Caco-2 (cell line): ENCODE data around the gene PIEZO1. TPM values are rescaled to one million over a fixed set of nuclear protein-coding genes. Genes with fewer than 3 reads are reported as not detected.

Experiments
- BruUV-seq: library from RNA; stranded (reverse); fragments of 400-500 nt; replicated peaks from 2 replicates; lab custom pipeline; 2021; lab: Mats Ljungman, UMichigan
- CTCF ChIA-PET: fragments of 300-600 bp; sonication (Branson Sonifier 250); formaldehyde crosslinking; loops from one replicate; lab custom pipeline; 2022; ENCODE audit warnings: antibody characterized with exemption; lab: Charles Lee
- POLR2A ChIA-PET: fragments of 300-600 bp; sonication (Branson Sonifier 250); formaldehyde crosslinking; loops from one replicate; lab custom pipeline; 2022; ENCODE audit warnings: antibody characterized with exemption; lab: Charles Lee
- DNase-seq, 2 experiments: peaks; one replicate each; pipeline versions ENCODE4 v3.0.0 to v3.0.0-alpha.2; 2020 to 2022
- H3K27me3 ChIP-seq: replicated peaks from 2 replicates; pipeline ENCODE4 v1.6.0; 2011; ENCODE audit warnings: low read length; ENCODE audit not compliant: control insufficient read depth, insufficient read depth
- H3K36me3 ChIP-seq: 2 replicates; pipeline ENCODE4 v1.5.1; 2011; ENCODE audit warnings: low read length; ENCODE audit not compliant: control insufficient read depth, insufficient read depth
- H3K4me1 ChIP-seq: fragments of 250-450 bp; sonication (Bioruptor Pico); 2 replicates; pipeline ENCODE4 v1.5.1; 2020; ENCODE audit warnings: mild to moderate bottlenecking
- H3K4me3 ChIP-seq: 2 replicates; pipeline ENCODE4 v1.5.1; 2011; ENCODE audit warnings: low read depth, mild to moderate bottlenecking, control low read depth, low read length
- H3K9me3 ChIP-seq: fragments of 250-450 bp; sonication (Bioruptor Pico); 2 replicates; pipeline ENCODE4 v1.5.1; 2020; ENCODE audit warnings: mild to moderate bottlenecking, moderate library complexity
- H3K27ac Mint-ChIP-seq: one replicate; pipeline ENCODE4 v1.8.0; 2022; ENCODE audit warnings: mixed read lengths; ENCODE audit not compliant: unreplicated experiment
- H3K27me3 Mint-ChIP-seq: one replicate; pipeline ENCODE4 v1.8.0; 2022; ENCODE audit warnings: mixed read lengths; ENCODE audit not compliant: insufficient read depth, unreplicated experiment
- H3K36me3 Mint-ChIP-seq: one replicate; pipeline ENCODE4 v1.8.0; 2022; ENCODE audit warnings: mild to moderate bottlenecking, mixed read lengths; ENCODE audit not compliant: insufficient read depth, unreplicated experiment
- H3K4me1 Mint-ChIP-seq: one replicate; pipeline ENCODE4 v1.8.0; 2022; ENCODE audit warnings: low read depth, mixed read lengths; ENCODE audit not compliant: unreplicated experiment
- H3K4me3 Mint-ChIP-seq: one replicate; pipeline ENCODE4 v1.8.0; 2022; ENCODE audit warnings: mild to moderate bottlenecking, moderate library complexity, mixed read lengths; ENCODE audit not compliant: unreplicated experiment
- H3K9me3 Mint-ChIP-seq: one replicate; pipeline ENCODE4 v1.8.0; 2022; ENCODE audit warnings: mixed read lengths; ENCODE audit not compliant: unreplicated experiment
- intact Hi-C: fragments of 100-400 bp; cut with micrococcal nuclease; formaldehyde crosslinking; loops from one replicate; pipeline ENCODE4 v1.10.0; 2022; ENCODE audit not compliant: unreplicated experiment
- total RNA-seq: library from RNA; stranded (reverse); gene quantifications from 2 replicates; pipeline ENCODE4 v1.2.3, GENCODE V29; 2022
- TF ChIP-seq, protein P1 (sequence below), 2 experiments: fragments of 200-600 bp in 1 of 2; IDR thresholded peaks; 1 replicate in 1 of 2; 2 replicates in 1 of 2; pipeline versions ENCODE4 v1.5.1 to v1.8.0; 2011 to 2022; ENCODE audit warnings: antibody characterized with exemption in 1 of 2, control low read depth in 1 of 2, inconsistent platforms in 1 of 2, low read depth in 1 of 2, low read length in 1 of 2, mild to moderate bottlenecking in 1 of 2, moderate library complexity in 1 of 2; ENCODE audit not compliant: insufficient read depth in 1 of 2, severe bottlenecking in 1 of 2, unreplicated experiment in 1 of 2

The PIEZO1 gene
- total RNA-seq, 1 experiment from 2014 or later = 248 TPM

DNA sequence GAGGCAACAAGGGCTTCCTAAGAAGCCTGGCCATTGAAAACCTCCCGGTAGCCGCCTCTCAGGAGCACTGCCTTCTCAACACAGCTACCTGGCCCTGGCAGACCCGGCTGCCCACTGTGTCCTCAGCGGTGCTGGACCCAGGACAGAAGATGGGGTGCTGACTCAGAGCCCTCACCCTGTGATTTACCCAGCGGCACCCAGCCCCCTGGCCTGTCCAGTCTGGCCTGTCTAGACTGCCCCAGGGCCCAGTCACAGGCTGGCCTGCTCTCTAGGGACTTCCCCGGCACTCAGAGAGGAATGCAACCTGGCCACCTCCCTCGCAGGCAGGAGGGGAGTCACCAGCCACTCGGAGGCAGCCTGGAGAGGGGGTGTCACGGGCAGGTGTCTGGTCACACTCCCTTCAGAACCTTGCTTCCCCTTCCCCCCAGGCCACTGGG is 20.1 kb downstream of the PIEZO1 start:
- DNase-seq = peak; percentile 95
- Histone ChIP-seq H3K36me3 (no peaks in the 10 kb centered on the region; the same call in 1 of the 2 replicates), H3K27me3 (no peaks in the 10 kb centered on the region), H3K4me1 (peaks cover 79% of the 10 kb centered on the region), H3K4me3 (no peak overlapping the region), H3K9me3 (no peaks in the 10 kb centered on the region)
- ChIA-PET CTCF (interaction anchor here (1.3 to 2.3 kb wide), 2 partner anchors 19 to 27 kb away, joined by 4 to 11 read pairs; partner anchors contain the start of gene PIEZO1), POLR2A (no interaction called here)
- Mint-ChIP-seq H3K36me3 (peaks cover 46% of the 10 kb centered on the region), H3K27me3 (no peaks in the 10 kb centered on the region), H3K9me3 (no peaks in the 10 kb centered on the region), H3K4me1 (peaks cover 27% of the 10 kb centered on the region), H3K4me3 (peak overlapping the region; percentile 64), H3K27ac (peak overlapping the region; percentile 90)
- BruUV-seq = no TSS peak
- intact Hi-C loops = no loop called here
- TF ChIP-seq, protein P1, sequence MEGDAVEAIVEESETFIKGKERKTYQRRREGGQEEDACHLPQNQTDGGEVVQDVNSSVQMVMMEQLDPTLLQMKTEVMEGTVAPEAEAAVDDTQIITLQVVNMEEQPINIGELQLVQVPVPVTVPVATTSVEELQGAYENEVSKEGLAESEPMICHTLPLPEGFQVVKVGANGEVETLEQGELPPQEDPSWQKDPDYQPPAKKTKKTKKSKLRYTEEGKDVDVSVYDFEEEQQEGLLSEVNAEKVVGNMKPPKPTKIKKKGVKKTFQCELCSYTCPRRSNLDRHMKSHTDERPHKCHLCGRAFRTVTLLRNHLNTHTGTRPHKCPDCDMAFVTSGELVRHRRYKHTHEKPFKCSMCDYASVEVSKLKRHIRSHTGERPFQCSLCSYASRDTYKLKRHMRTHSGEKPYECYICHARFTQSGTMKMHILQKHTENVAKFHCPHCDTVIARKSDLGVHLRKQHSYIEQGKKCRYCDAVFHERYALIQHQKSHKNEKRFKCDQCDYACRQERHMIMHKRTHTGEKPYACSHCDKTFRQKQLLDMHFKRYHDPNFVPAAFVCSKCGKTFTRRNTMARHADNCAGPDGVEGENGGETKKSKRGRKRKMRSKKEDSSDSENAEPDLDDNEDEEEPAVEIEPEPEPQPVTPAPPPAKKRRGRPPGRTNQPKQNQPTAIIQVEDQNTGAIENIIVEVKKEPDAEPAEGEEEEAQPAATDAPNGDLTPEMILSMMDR (IDR thresholded peaks at IDR 0.05; ENCODE audit: insufficient read depth in 1 of 2, low read depth in 1 of 2, low read length in 1 of 2, severe bottlenecking in 1 of 2, unreplicated experiment in 1 of 2) = no peak

GRCh38 chr16:88764080-88764479 is 20.9 kb downstream of the PIEZO1 start:
- H3K27me3 Mint-ChIP-seq = no peaks in the 10 kb centered on the region
- H3K9me3 ChIP-seq = no peaks in the 10 kb centered on the region
- POLR2A ChIA-PET = interaction anchor here (0.7 to 1.5 kb wide), 4 partner anchors 16 to 45 kb away, joined by 3 to 11 read pairs (median 4); partner anchors contain the start of gene PIEZO1
- peaks cover 20% of the 10 kb centered on the region for H3K4me1 Mint-ChIP-seq
- no peak for DNase-seq
- CTCF ChIA-PET = interaction anchor here (0.6 to 2.2 kb wide), 15 partner anchors 9 to 454 kb away, joined by 3 to 45 read pairs (median 5); partner anchors contain the start of genes PIEZO1 and ZNF778
- TF ChIP-seq, protein P1 (IDR thresholded peaks at IDR 0.05; ENCODE audit: insufficient read depth in 1 of 2, low read depth in 1 of 2, low read length in 1 of 2, severe bottlenecking in 1 of 2, unreplicated experiment in 1 of 2) = peak in 1 of 2 experiments; percentile 1
- no peak overlapping the region for H3K4me3 ChIP-seq
- intact Hi-C loops = no loop called here
- peaks cover 70% of the 10 kb centered on the region for H3K4me1 ChIP-seq
- peaks cover 44% of the 10 kb centered on the region for H3K36me3 Mint-ChIP-seq
- peak overlapping the region; percentile 90 for H3K27ac Mint-ChIP-seq
- no peaks in the 10 kb centered on the region for H3K27me3 ChIP-seq
- H3K4me3 Mint-ChIP-seq = peak overlapping the region; percentile 68
- no TSS peak for BruUV-seq
- no peaks in the 10 kb centered on the region for H3K9me3 Mint-ChIP-seq
- no peaks in the 10 kb centered on the region for H3K36me3 ChIP-seq

DNA sequence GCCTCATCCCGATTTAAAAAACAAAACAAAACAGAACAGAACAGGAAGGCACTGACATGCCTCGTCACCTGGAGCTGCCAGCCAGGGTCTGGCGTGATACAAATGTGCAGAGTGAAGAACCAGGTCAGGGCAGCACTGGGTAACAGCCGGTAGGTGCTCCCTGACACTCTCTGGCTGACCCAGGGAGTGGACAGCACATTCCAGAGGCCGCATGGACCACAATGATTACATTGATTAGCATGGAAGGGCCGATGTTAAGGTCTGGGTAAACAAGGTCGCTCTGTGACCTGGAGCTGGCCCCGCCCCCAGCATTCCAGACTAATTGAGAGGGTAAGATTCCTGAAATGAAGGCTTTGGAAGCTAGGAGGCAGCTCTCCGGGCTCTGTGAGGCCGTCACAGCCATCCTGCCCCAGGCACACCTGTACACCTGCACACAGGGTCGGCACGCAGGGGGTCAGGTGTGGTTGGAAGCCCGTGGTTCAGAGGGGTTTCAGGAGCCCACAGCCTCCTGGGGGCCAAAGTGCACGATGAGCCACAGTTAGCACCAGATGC is 21.4 kb downstream of the PIEZO1 start:
- intact Hi-C loops = loop anchor here (1.0 to 2.0 kb wide), 2 partner anchors 21 to 22 kb away; partner anchors contain the start of gene PIEZO1
- TF ChIP-seq, protein P1 (IDR thresholded peaks at IDR 0.05; ENCODE audit: insufficient read depth in 1 of 2, low read depth in 1 of 2, low read length in 1 of 2, severe bottlenecking in 1 of 2, unreplicated experiment in 1 of 2) = peak; percentile 4 to 41
- CTCF ChIA-PET = interaction anchor here (0.5 to 2.2 kb wide), 16 partner anchors 8 to 938 kb away, joined by 3 to 45 read pairs (median 5); partner anchors contain the start of genes PIEZO1, SPATA2L and ZNF778
- H3K27me3 Mint-ChIP-seq = no peaks in the 10 kb centered on the region
- POLR2A ChIA-PET = interaction anchor here (0.7 to 1.5 kb wide), 4 partner anchors 17 to 46 kb away, joined by 3 to 11 read pairs (median 4); partner anchors contain the start of gene PIEZO1
- no TSS peak for BruUV-seq
- peak overlapping the region; percentile 90 for H3K27ac Mint-ChIP-seq
- Histone ChIP-seq H3K4me3 (no peak overlapping the region), H3K36me3 (no peaks in the 10 kb centered on the region), H3K27me3 (no peaks in the 10 kb centered on the region), H3K9me3 (no peaks in the 10 kb centered on the region), H3K4me1 (peaks cover 65% of the 10 kb centered on the region)
- peak overlapping the region; percentile 68 for H3K4me3 Mint-ChIP-seq
- peaks cover 19% of the 10 kb centered on the region for H3K4me1 Mint-ChIP-seq
- no peaks in the 10 kb centered on the region for H3K9me3 Mint-ChIP-seq
- peaks cover 48% of the 10 kb centered on the region for H3K36me3 Mint-ChIP-seq
- peak; percentile 95 to 96 for DNase-seq
